C4-2B (cell line): ENCODE results near the gene DCAF5.

Source experiments
- CTCF ChIP-seq: fragments of 450-650 bp; conservative IDR thresholded peaks from 2 replicates; pipeline ENCODE4 v1.5.1; 2017; ENCODE audit warnings: mild to moderate bottlenecking
- ZFX ChIP-seq: fragments of 450-650 bp; IDR thresholded peaks from 2 replicates; pipeline ENCODE4 v1.6.1; 2017

- TF ChIP-seq CTCF: no peak
- TF ChIP-seq ZFX: no peak
Measured at GRCh38 chr14:69153152-69153872, 393 bp upstream of the DCAF5 start.
